Fibroblast of lung (primary cell): ENCODE results near the gene CXCR4. TPM values are rescaled to one million over a fixed set of nuclear protein-coding genes. Genes with fewer than 3 reads are reported as not detected.

ENCODE experiments used
- DNase-seq, 2 donors: peaks; one replicate each; pipeline versions ENCODE4 v3.0.0 to v3.0.0-alpha.2; 2010; ENCODE audit warnings: low read depth in 2 of 2
- H2AFZ ChIP-seq: 2 replicates; pipeline ENCODE4 v1.5.1; 2012; ENCODE audit warnings: low read length, control low read depth, inconsistent platforms
- H3K27ac ChIP-seq: 2 replicates; pipeline ENCODE4 v1.5.1; 2011; ENCODE audit warnings: low read length, control low read depth; ENCODE audit not compliant: insufficient read depth
- H3K27me3 ChIP-seq: 2 replicates; pipeline ENCODE4 v1.5.1; 2011; ENCODE audit warnings: mild to moderate bottlenecking, low read length; ENCODE audit not compliant: control insufficient read depth, insufficient read depth
- H3K36me3 ChIP-seq: 2 replicates; pipeline ENCODE4 v1.5.1; 2011; ENCODE audit warnings: low read length; ENCODE audit not compliant: control insufficient read depth, insufficient read depth
- H3K4me1 ChIP-seq: 2 replicates; pipeline ENCODE4 v1.5.1; 2011; ENCODE audit warnings: low read length; ENCODE audit not compliant: control insufficient read depth, insufficient read depth; ENCODE audit errors: extremely low read depth
- H3K4me2 ChIP-seq: 2 replicates; pipeline ENCODE4 v1.5.1; 2011; ENCODE audit warnings: low read length, control low read depth; ENCODE audit not compliant: insufficient read depth; ENCODE audit errors: extremely low read depth
- H3K4me3 ChIP-seq, 4 experiments: fragments of 200-600 bp in 1 of 4; sonication (generic) in 1 of 4; replicated peaks in 1 of 4; 2 replicates each; pipeline ENCODE4 v1.5.1; 2011 to 2016; ENCODE audit warnings: low read length in 4 of 4, low read depth in 3 of 4, mild to moderate bottlenecking in 3 of 4, control low read depth in 2 of 4, inconsistent platforms in 1 of 4, mixed read lengths in 1 of 4; ENCODE audit not compliant: insufficient read depth in 1 of 4; ENCODE audit errors: control extremely low read depth in 1 of 4
- H3K79me2 ChIP-seq: 2 replicates; pipeline ENCODE4 v1.5.1; 2012; ENCODE audit warnings: mild to moderate bottlenecking, low read length, inconsistent platforms; ENCODE audit not compliant: control insufficient read depth, insufficient read depth
- H3K9ac ChIP-seq: 2 replicates; pipeline ENCODE4 v1.5.1; 2011; ENCODE audit warnings: mild to moderate bottlenecking, low read length, control low read depth; ENCODE audit not compliant: insufficient read depth
- H3K9me3 ChIP-seq: 2 replicates; pipeline ENCODE4 v1.5.1; 2012; ENCODE audit warnings: low read depth, low read length; ENCODE audit not compliant: control insufficient read depth, insufficient read depth
- H4K20me1 ChIP-seq: 2 replicates; pipeline ENCODE4 v1.5.1; 2011; ENCODE audit warnings: low read length; ENCODE audit not compliant: control insufficient read depth, insufficient read depth; ENCODE audit errors: extremely low read depth
- EZH2 ChIP-seq: IDR thresholded peaks from 2 replicates; pipeline ENCODE4 v1.5.1; 2012; ENCODE audit warnings: low read length, control low read depth, mild to moderate bottlenecking; ENCODE audit errors: missing control alignments
- polyA plus RNA-seq, 2 donors: library from polyadenylated mRNA; depleted of rRNA in 1 of 2; stranded (reverse) in 1 of 2; unstranded in 1 of 2; fragments of >200 nt; gene quantifications; 2 replicates each; pipeline ENCODE4 v1.2.1, GENCODE V29; 2011 to 2012; ENCODE audit warnings: missing spikeins in 1 of 2
- total RNA-seq: library from RNA; depleted of rRNA; stranded (reverse); fragments of >200 nt; gene quantifications from 2 replicates; pipeline ENCODE4 v1.2.1, GENCODE V29; 2014
- TF ChIP-seq, protein P1 (sequence below), 2 donors: IDR thresholded peaks in 1 of 2; conservative IDR thresholded peaks in 1 of 2; 1 replicate in 1 of 2; 2 replicates in 1 of 2; pipeline ENCODE4 v1.5.1; 2011 to 2012; ENCODE audit warnings: low read length in 2 of 2, control low read depth in 1 of 2, inconsistent platforms in 1 of 2, low read depth in 1 of 2, mild to moderate bottlenecking in 1 of 2

The CXCR4 gene
- total and polyA plus RNA-seq, 2 donors (not counting 1 experiment from before 2014, with no cell fraction given) = 0.03 TPM; not detected in 1

DNA sequence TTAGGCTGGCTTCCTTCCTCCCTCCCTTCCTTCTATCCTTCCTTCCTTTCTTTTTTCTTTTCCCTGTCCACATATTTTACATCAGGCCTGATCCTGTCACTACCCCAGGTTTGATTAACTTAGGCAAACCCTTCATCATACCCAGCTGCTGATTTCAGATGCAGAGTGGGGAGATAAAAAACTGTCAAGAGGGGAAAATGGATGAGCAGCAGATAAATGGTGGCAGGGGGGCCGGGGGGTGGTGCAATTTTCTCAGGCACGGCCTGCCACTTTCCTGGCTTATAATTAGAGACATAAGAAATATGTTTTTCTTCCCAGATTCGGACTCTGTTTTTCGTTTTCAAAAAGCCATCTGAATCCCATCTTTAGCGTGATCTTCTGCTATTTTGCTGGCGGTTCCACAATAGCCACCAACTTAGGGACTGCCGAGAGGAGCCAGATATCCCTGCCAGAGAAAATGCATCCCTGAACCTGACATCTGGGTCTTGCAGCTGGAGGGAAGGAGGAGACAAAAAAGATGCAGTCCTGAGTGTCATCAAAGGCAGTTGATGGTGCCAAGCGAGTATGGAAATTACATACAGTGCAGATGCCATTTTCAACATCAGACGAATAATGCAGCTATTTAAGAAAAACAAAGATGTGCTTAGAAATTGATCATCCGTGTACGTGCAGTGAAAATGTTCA is 49.9 kb downstream of the CXCR4 start:
- H3K79me2 ChIP-seq = no peaks in the 10 kb centered on the region
- no peaks in the 10 kb centered on the region for H3K36me3 ChIP-seq
- H3K4me1 ChIP-seq = no peaks in the 10 kb centered on the region
- H3K4me2 ChIP-seq = no peak overlapping the region
- no peak for DNase-seq
- no peak overlapping the region for H2AFZ ChIP-seq
- H3K27ac ChIP-seq = no peak overlapping the region
- H3K9me3 ChIP-seq = no peaks in the 10 kb centered on the region
- no peaks in the 10 kb centered on the region for H3K27me3 ChIP-seq
- H3K9ac ChIP-seq = no peak overlapping the region
- TF ChIP-seq, protein P1, sequence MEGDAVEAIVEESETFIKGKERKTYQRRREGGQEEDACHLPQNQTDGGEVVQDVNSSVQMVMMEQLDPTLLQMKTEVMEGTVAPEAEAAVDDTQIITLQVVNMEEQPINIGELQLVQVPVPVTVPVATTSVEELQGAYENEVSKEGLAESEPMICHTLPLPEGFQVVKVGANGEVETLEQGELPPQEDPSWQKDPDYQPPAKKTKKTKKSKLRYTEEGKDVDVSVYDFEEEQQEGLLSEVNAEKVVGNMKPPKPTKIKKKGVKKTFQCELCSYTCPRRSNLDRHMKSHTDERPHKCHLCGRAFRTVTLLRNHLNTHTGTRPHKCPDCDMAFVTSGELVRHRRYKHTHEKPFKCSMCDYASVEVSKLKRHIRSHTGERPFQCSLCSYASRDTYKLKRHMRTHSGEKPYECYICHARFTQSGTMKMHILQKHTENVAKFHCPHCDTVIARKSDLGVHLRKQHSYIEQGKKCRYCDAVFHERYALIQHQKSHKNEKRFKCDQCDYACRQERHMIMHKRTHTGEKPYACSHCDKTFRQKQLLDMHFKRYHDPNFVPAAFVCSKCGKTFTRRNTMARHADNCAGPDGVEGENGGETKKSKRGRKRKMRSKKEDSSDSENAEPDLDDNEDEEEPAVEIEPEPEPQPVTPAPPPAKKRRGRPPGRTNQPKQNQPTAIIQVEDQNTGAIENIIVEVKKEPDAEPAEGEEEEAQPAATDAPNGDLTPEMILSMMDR (conservative IDR thresholded peaks at IDR 0.05 in 1 of 2, IDR thresholded peaks at IDR 0.05 in 1 of 2; ENCODE audit: low read depth in 1 of 2, low read length in 2 of 2) = no peak
- no peak for TF ChIP-seq EZH2
- H4K20me1 ChIP-seq = no peaks in the 10 kb centered on the region
- H3K4me3 ChIP-seq = no peak overlapping the region

DNA sequence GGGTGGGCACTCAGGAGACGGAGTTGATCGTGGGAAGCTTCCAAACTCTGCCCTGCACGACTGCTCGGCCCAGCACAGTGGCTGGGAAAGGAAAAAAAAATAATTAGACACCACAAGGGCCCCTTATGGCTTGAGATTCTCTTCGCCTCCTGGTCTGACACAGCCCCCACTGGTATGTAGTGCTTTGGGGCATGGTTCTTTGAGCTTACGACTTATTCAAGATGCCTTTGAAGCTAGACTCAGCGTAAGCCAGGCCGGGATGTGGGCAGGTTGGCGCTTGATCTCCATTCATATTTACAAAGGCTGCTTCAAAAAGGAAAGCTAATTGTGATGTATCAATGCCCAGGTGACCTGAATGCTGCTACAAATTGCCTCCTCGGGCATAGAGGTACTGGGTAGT is 50.5 kb downstream of the CXCR4 start:
- no peaks in the 10 kb centered on the region for H3K79me2 ChIP-seq
- H3K4me2 ChIP-seq = no peak overlapping the region
- H3K4me1 ChIP-seq = no peaks in the 10 kb centered on the region
- no peaks in the 10 kb centered on the region for H4K20me1 ChIP-seq
- H3K4me3 ChIP-seq = no peak overlapping the region
- no peak overlapping the region for H2AFZ ChIP-seq
- DNase-seq = no peak
- TF ChIP-seq, protein P1 (conservative IDR thresholded peaks at IDR 0.05 in 1 of 2, IDR thresholded peaks at IDR 0.05 in 1 of 2; ENCODE audit: low read depth in 1 of 2, low read length in 2 of 2) = no peak
- TF ChIP-seq EZH2 = no peak
- no peaks in the 10 kb centered on the region for H3K36me3 ChIP-seq
- no peak overlapping the region for H3K27ac ChIP-seq
- no peaks in the 10 kb centered on the region for H3K9me3 ChIP-seq
- no peak overlapping the region for H3K9ac ChIP-seq
- no peaks in the 10 kb centered on the region for H3K27me3 ChIP-seq

DNA sequence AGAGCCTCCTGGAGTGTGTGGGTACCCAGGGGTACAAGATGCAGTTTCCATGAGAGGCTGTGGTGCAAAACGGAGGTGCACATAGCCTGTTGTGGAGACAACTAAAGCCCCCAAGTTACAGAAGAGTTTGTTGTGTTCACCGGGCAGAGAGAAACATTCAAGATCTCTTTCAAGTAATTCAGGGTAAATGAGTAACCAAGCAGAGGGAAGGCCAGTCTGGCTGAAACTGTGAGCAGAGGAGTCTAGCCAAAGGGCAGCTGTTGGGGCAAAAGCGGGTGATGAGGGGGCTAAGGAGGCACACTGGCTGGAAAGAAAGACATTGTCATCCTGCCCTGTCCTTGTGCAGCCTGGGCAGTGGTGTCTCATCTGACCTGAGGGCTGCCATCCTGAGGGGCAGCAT is 52.0 kb downstream of the CXCR4 start:
- no peak overlapping the region for H2AFZ ChIP-seq

More for the DNA sequence above, 52.0 kb downstream of the CXCR4 start:
- Histone ChIP-seq H3K4me1 (no peaks in the 10 kb centered on the region), H3K4me2 (no peak overlapping the region), H3K4me3 (no peak overlapping the region), H3K9me3 (no peaks in the 10 kb centered on the region), H3K36me3 (no peaks in the 10 kb centered on the region), H4K20me1 (no peaks in the 10 kb centered on the region), H3K27ac (no peak overlapping the region), H3K79me2 (no peaks in the 10 kb centered on the region), H3K9ac (no peak overlapping the region), H3K27me3 (no peaks in the 10 kb centered on the region)
- no peak for DNase-seq
- TF ChIP-seq, protein P1 (conservative IDR thresholded peaks at IDR 0.05 in 1 of 2, IDR thresholded peaks at IDR 0.05 in 1 of 2; ENCODE audit: low read depth in 1 of 2, low read length in 2 of 2) = no peak
- TF ChIP-seq EZH2 = no peak
